Stomach (tissue), 4 donors: ENCODE measurements around the gene FCGR3A.
"Not testable (repeated sequence)": the region's sequence is repeated elsewhere in the genome, so short reads cannot be mapped to it uniquely, and the experiment has no call there.

Experiments
- EP300 ChIP-seq: sonication (generic); formaldehyde crosslinking; IDR thresholded peaks from one replicate; pipeline ENCODE4 v1.6.1; 2017; ENCODE audit warnings: antibody characterized with exemption
- POLR2AphosphoS5 ChIP-seq, 3 donors: sonication (generic); formaldehyde crosslinking; IDR thresholded peaks; one replicate each; pipeline ENCODE4 v1.6.1; 2016; ENCODE audit warnings: antibody characterized with exemption in 3 of 3
- TF ChIP-seq, protein P1 (sequence below), 7 experiments: fragments of 450-650 bp in 4 of 7; fragments of 200-600 bp in 3 of 7; sonication (generic) in 3 of 7; IDR thresholded peaks; one replicate each; pipeline ENCODE4 v1.5.1; 2016 to 2019; ENCODE audit warnings: antibody characterized with exemption in 7 of 7, control low read depth in 2 of 7, mild to moderate bottlenecking in 1 of 7

DNA sequence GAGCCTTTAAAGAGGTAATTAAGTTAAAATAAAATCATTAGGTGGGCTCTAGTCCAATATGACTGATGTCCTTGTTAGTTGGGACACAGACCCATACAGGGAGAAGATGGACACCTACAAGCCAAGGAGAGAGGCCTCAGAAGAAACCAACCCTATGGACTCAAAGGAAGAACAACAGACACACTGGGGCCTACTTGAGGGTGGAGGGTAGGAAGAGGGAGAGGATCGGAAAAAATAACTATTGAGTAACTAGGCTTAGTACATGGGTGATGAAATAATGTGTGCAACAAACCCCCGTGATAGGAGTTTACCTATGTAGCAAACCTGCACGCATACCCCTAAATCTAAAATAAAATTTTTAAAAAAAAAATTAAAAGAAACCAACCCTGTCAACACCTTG is 4.7 kb upstream of the FCGR3A start:
- TF ChIP-seq, protein P1, sequence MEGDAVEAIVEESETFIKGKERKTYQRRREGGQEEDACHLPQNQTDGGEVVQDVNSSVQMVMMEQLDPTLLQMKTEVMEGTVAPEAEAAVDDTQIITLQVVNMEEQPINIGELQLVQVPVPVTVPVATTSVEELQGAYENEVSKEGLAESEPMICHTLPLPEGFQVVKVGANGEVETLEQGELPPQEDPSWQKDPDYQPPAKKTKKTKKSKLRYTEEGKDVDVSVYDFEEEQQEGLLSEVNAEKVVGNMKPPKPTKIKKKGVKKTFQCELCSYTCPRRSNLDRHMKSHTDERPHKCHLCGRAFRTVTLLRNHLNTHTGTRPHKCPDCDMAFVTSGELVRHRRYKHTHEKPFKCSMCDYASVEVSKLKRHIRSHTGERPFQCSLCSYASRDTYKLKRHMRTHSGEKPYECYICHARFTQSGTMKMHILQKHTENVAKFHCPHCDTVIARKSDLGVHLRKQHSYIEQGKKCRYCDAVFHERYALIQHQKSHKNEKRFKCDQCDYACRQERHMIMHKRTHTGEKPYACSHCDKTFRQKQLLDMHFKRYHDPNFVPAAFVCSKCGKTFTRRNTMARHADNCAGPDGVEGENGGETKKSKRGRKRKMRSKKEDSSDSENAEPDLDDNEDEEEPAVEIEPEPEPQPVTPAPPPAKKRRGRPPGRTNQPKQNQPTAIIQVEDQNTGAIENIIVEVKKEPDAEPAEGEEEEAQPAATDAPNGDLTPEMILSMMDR (IDR thresholded peaks at IDR 0.05), result not testable (repeated sequence)
- not testable (repeated sequence) for TF ChIP-seq POLR2AphosphoS5 (IDR thresholded peaks at IDR 0.05); EP300
